K562 (cell line): ENCODE data around the gene PITPNC1. TPM values are rescaled to one million over a fixed set of nuclear protein-coding genes. Genes with fewer than 3 reads are reported as not detected.

Source experiments
- ATAC-seq: fragments of 200-7000 bp; cut with Tn5 transposase; 3 replicates; pipeline ENCODE4 v1.9.1; 2020; ENCODE audit warnings: moderate library complexity
- BruUV-seq: library from RNA; stranded (reverse); fragments of 400-500 nt; replicated peaks from 2 replicates; lab custom pipeline; 2021; lab: Mats Ljungman, UMichigan
- CTCF ChIA-PET: fragments of 300-600 bp; formaldehyde crosslinking; extraction: SDS; loops from one replicate; lab custom pipeline; 2021; ENCODE audit warnings: low intra/inter-chr PET ratio; lab: Yijun Ruan, JAX
- POLR2A ChIA-PET: fragments of 300-600, 350-650 bp; sonication (Branson Sonifier 250); formaldehyde crosslinking; extraction: SDS; loops from one replicate; lab custom pipeline; 2021; ENCODE audit warnings: antibody characterized with exemption, inconsistent platforms; lab: Yijun Ruan, JAX
- DNase-seq, 4 experiments: peaks; one replicate each; pipeline versions ENCODE4 v3.0.0 to v3.0.0-alpha.2; 2011 to 2018; ENCODE audit warnings: low spot score in 3 of 4, mixed read lengths in 3 of 4; ENCODE audit errors: extremely low read depth in 1 of 4
- FAIRE-seq: peaks from 2 replicates; lab custom pipeline; 2011; peaks lifted over from hg19 to GRCh38; lab: Jason Lieb, UNC
- H2AFZ ChIP-seq: 2 replicates; pipeline ENCODE4 v1.6.0; 2011; ENCODE audit warnings: low read depth, low read length, control low read depth, inconsistent platforms
- H3K27ac ChIP-seq: fragments of 200-600 bp; 3 replicates; pipeline ENCODE4 v1.8.0; 2011; ENCODE audit warnings: low read depth, mild to moderate bottlenecking, control low read depth, inconsistent platforms, low read length, moderate library complexity, mixed read lengths; ENCODE audit errors: extremely low read depth
- H3K27me3 ChIP-seq, 2 experiments: fragments of 300-600 bp in 1 of 2; 2 replicates in 1 of 2; 3 replicates in 1 of 2; pipeline versions ENCODE4 v1.6.0 to v1.8.0; 2011; ENCODE audit warnings: inconsistent platforms in 2 of 2, low read length in 2 of 2, mild to moderate bottlenecking in 1 of 2, mixed read lengths in 1 of 2, moderate library complexity in 1 of 2; ENCODE audit not compliant: control insufficient read depth in 2 of 2, insufficient read depth in 2 of 2
- H3K36me3 ChIP-seq: fragments of 300-600 bp; 3 replicates; pipeline ENCODE4 v1.8.0; 2011; ENCODE audit warnings: mild to moderate bottlenecking, low read length, inconsistent platforms; ENCODE audit not compliant: control insufficient read depth, insufficient read depth
- H3K4me1 ChIP-seq, 2 experiments: fragments of 200-600 bp in 1 of 2; replicated peaks in 1 of 2; 2 replicates in 1 of 2; 3 replicates in 1 of 2; pipeline versions ENCODE4 v1.5.1 to v1.8.0; 2011; ENCODE audit warnings: inconsistent platforms in 2 of 2, low read length in 2 of 2, mild to moderate bottlenecking in 1 of 2, mixed read lengths in 1 of 2, moderate library complexity in 1 of 2; ENCODE audit not compliant: control insufficient read depth in 2 of 2, insufficient read depth in 2 of 2
- H3K4me2 ChIP-seq: 2 replicates; pipeline ENCODE4 v1.6.1; 2011; ENCODE audit warnings: low read length, control low read depth, inconsistent platforms, mixed read lengths; ENCODE audit not compliant: insufficient read depth
- H3K4me3 ChIP-seq: fragments of 200-600 bp; sonication (generic), shearing (Covaris generic); 2 replicates; pipeline ENCODE4 v1.5.1; 2016; ENCODE audit warnings: control low read depth, inconsistent platforms
- H3K79me2 ChIP-seq: fragments of 200-600 bp; 3 replicates; pipeline ENCODE4 v1.8.0; 2011; ENCODE audit warnings: low read length, inconsistent platforms; ENCODE audit not compliant: control insufficient read depth, insufficient read depth
- H3K9ac ChIP-seq, 2 experiments: 2 replicates each; pipeline versions ENCODE4 v1.6.0 to v1.6.1; 2011; ENCODE audit warnings: low read depth in 2 of 2, low read length in 2 of 2, control low read depth in 1 of 2, inconsistent platforms in 1 of 2, mild to moderate bottlenecking in 1 of 2, mixed read lengths in 1 of 2; ENCODE audit not compliant: insufficient read depth in 1 of 2
- H3K9me1 ChIP-seq: one replicate; pipeline ENCODE4 v1.6.0; 2011; ENCODE audit warnings: inconsistent platforms, mild to moderate bottlenecking, low read length, moderate library complexity; ENCODE audit not compliant: control insufficient read depth, insufficient read depth
- H3K9me3 ChIP-seq: replicated peaks from 2 replicates; pipeline ENCODE4 v1.5.1; 2011; ENCODE audit warnings: low read depth, low read length, inconsistent platforms; ENCODE audit not compliant: control insufficient read depth, insufficient read depth
- H4K20me1 ChIP-seq: replicated peaks from 2 replicates; pipeline ENCODE4 v1.6.1; 2011; ENCODE audit warnings: low read length, inconsistent platforms, mixed read lengths; ENCODE audit not compliant: control insufficient read depth, insufficient read depth
- ARNT ChIP-seq, 2 experiments: fragments of 450-650 bp; IDR thresholded peaks; 2 replicates each; pipeline ENCODE4 v1.6.1; 2016; ENCODE audit warnings: mild to moderate bottlenecking in 1 of 2
- CC2D1A ChIP-seq: fragments of 450-650 bp; IDR thresholded peaks from 2 replicates; pipeline ENCODE4 v1.6.1; 2017; ENCODE audit warnings: mild to moderate bottlenecking
- ESRRA ChIP-seq: fragments of 450-650 bp; IDR thresholded peaks from 2 replicates; pipeline ENCODE4 v1.6.1; 2014; ENCODE audit warnings: low read depth, mild to moderate bottlenecking, moderate library complexity, borderline replicate concordance
- GATA2 ChIP-seq: sonication (generic); formaldehyde crosslinking; IDR thresholded peaks from 2 replicates; pipeline ENCODE4 v1.4.0; 2020; ENCODE audit warnings: mild to moderate bottlenecking, missing genetic modification reagents
- HNRNPUL1 ChIP-seq: fragments of 200-400 bp; formaldehyde crosslinking; IDR thresholded peaks from 2 replicates; pipeline ENCODE4 v1.6.1; 2017; ENCODE audit warnings: low read length
- NCOR1 ChIP-seq: fragments of 450-650 bp; IDR thresholded peaks from 2 replicates; pipeline ENCODE4 v1.6.1; 2016; ENCODE audit warnings: mild to moderate bottlenecking, moderate library complexity
- RAD21 ChIP-seq, 2 experiments: fragments of 250-450 bp in 1 of 2; fragments of 450-650 bp in 1 of 2; sonication (Bioruptor Pico) in 1 of 2; formaldehyde crosslinking in 1 of 2; IDR thresholded peaks in 1 of 2; conservative IDR thresholded peaks in 1 of 2; 2 replicates each; pipeline versions ENCODE4 v1.4.0 to v1.8.0; 2020 to 2022; ENCODE audit warnings: mild to moderate bottlenecking in 2 of 2, moderate library complexity in 1 of 2
- TCFL5 ChIP-seq: fragments of 250-450 bp; sonication (Bioruptor Pico); conservative IDR thresholded peaks from 2 replicates; pipeline ENCODE4 v1.6.1; 2021; ENCODE audit warnings: mild to moderate bottlenecking, moderate library complexity, matching md5 sums
- TOE1 ChIP-seq, 2 experiments: fragments of 450-650 bp in 1 of 2; sonication (generic) in 1 of 2; formaldehyde crosslinking in 1 of 2; IDR thresholded peaks; 2 replicates each; pipeline versions ENCODE4 v1.7.1 to v1.8.0; 2016 to 2022; ENCODE audit warnings: borderline replicate concordance in 2 of 2, mild to moderate bottlenecking in 2 of 2, antibody characterized with exemption in 1 of 2, inconsistent platforms in 1 of 2, low read depth in 1 of 2, missing genetic modification reagents in 1 of 2, moderate library complexity in 1 of 2
- TRIM24 ChIP-seq, 2 experiments: fragments of 450-650 bp; IDR thresholded peaks; 2 replicates each; pipeline ENCODE4 v1.6.1; 2016
- ZNF586 ChIP-seq: fragments of 450-650 bp; formaldehyde crosslinking; conservative IDR thresholded peaks from 2 replicates; pipeline ENCODE4 v1.4.0; 2020; ENCODE audit warnings: mild to moderate bottlenecking, moderate library complexity
- ZNF778 ChIP-seq: fragments of 450-650 bp; formaldehyde crosslinking; IDR thresholded peaks from 2 replicates; pipeline ENCODE4 v1.4.0; 2020; ENCODE audit warnings: mild to moderate bottlenecking, moderate library complexity
- ZSCAN32 ChIP-seq: fragments of 450-650 bp; formaldehyde crosslinking; IDR thresholded peaks from 2 replicates; pipeline ENCODE4 v1.4.0; 2020; ENCODE audit warnings: mild to moderate bottlenecking, moderate library complexity
- WGBS: fragments of 100-300 bp; shearing (Covaris generic); methylation state at CpG from one replicate; pipeline ENCODE4 v1.1.6; 2016; ENCODE audit warnings: low coverage, mixed read lengths; ENCODE audit not compliant: insufficient coverage; ENCODE audit errors: missing lambda C conversion rate; 5-methylcytosine and 5-hydroxymethylcytosine counted together
- in situ Hi-C: fragments of 300-500 bp; cut with MboI; formaldehyde crosslinking; loops from 4 replicates; pipeline ENCODE4 v1.15.0; 2018; ENCODE audit warnings: inconsistent platforms, mixed read lengths
- intact Hi-C: fragments of 100-400 bp; cut with micrococcal nuclease; formaldehyde crosslinking; loops from 2 replicates; pipeline ENCODE4 v1.14.2; 2022
- polyA plus RNA-seq, 8 experiments: library from polyadenylated mRNA; depleted of rRNA in 4 of 8; stranded (reverse) in 5 of 8; unstranded in 3 of 8; fragments of >200 nt; fragmentation: Nextera tagmentation in 2 of 8; fragmentation: Illumina TruSeq in 1 of 8; extraction: Ambion mirVana in 2 of 8; extraction: Trizol in 1 of 8; gene quantifications; 2 replicates each; pipeline versions ENCODE4 v1.2.1 to v1.2.3, GENCODE V29; 2011 to 2014; ENCODE audit warnings: inconsistent platforms in 1 of 8, missing spikeins in 1 of 8
- total RNA-seq, 7 experiments: library from RNA; depleted of rRNA in 6 of 7; stranded (reverse); fragments of >200 nt in 6 of 7; fragmentation: Illumina TruSeq in 2 of 7; extraction: Trizol in 2 of 7; gene quantifications; 2 replicates each; pipeline versions ENCODE4 v1.2.1 to v1.2.3, GENCODE V29; 2011 to 2021; ENCODE audit warnings: low replicate concordance in 1 of 7

PITPNC1 gene
- total and polyA plus RNA-seq, 9 of the 15 experiments (the other 6 are each of a cell fraction or from before 2014, with no cell fraction given) = 0.11 to 1.1 (median 0.65) TPM

- H4K20me1 ChIP-seq = 0 out of 2 replicates have a peak, but pooled peaks cover 5% of the 10 kb centered on the region
- no peak for TF ChIP-seq ESRRA
- TF ChIP-seq HNRNPUL1 = no peak
- TF ChIP-seq ZNF778 = no peak
- TF ChIP-seq TRIM24 (IDR thresholded peaks at IDR 0.05) = no peak
- no peak for TF ChIP-seq GATA2 (CRISPR knock-in tag)
- TF ChIP-seq ZNF586 (CRISPR knock-in tag) = no peak
- TF ChIP-seq ARNT (IDR thresholded peaks at IDR 0.05) = no peak
- TF ChIP-seq CC2D1A = no peak
- TF ChIP-seq NCOR1 = no peak
- no peak for TF ChIP-seq TOE1 (IDR thresholded peaks at IDR 0.05; ENCODE audit: borderline replicate concordance)
- TF ChIP-seq TOE1 (CRISPR knock-in tag; IDR thresholded peaks at IDR 0.05; ENCODE audit: borderline replicate concordance, low read depth) = no peak
- no peak for TF ChIP-seq ZSCAN32 (CRISPR knock-in tag)
- no peak for TF ChIP-seq RAD21 (CRISPR knock-in tag; conservative IDR thresholded peaks at IDR 0.05 in 1 of 2, IDR thresholded peaks at IDR 0.05 in 1 of 2)
- no peak for TF ChIP-seq TCFL5
- H3K36me3 ChIP-seq = no peaks in the 10 kb centered on the region
- POLR2A ChIA-PET = no interaction called here
- H3K4me2 ChIP-seq = no peak overlapping the region
- intact Hi-C loops = no loop called here
- H3K4me3 ChIP-seq = no peak overlapping the region
- no peak overlapping the region for H3K27ac ChIP-seq
- 0% methylated on average over 2 of the region's 2 CpGs for WGBS
- FAIRE-seq (no peak), ATAC-seq (no peak), DNase-seq (no peak)
- H3K27me3 ChIP-seq = peaks cover 25 to 37% of the 10 kb centered on the region in 2 experiments
- no peaks in the 10 kb centered on the region for H3K9me3 ChIP-seq
- no peak overlapping the region for H3K9ac ChIP-seq
- H3K4me1 ChIP-seq = peaks cover 0 to 4% of the 10 kb centered on the region in 2 experiments; a peak in 1 of 5 replicates
- H3K9me1 ChIP-seq = no peaks in the 10 kb centered on the region
- BruUV-seq = no TSS peak
- no peaks in the 10 kb centered on the region for H3K79me2 ChIP-seq
- in situ Hi-C loops = loop anchor here (25.0 kb wide), 1 partner anchor 291 kb away; the partner anchor contains the start of gene PITPNC1
- no peak overlapping the region for H2AFZ ChIP-seq
- CTCF ChIA-PET = no interaction called here
These were observed 301.3 kb downstream of the PITPNC1 start for GRCh38 chr17:67678414-67678813.
